PFSK-1 (cell line): ENCODE measurements around the gene KCNQ1.

ENCODE experiments used
- FOXP2 ChIP-seq: optimal IDR thresholded peaks from 2 replicates; pipeline ENCODE3; 2011; ENCODE audit warnings: borderline replicate concordance, control low read depth, inconsistent platforms; ENCODE audit not compliant: insufficient read depth; ENCODE audit errors: extremely low read length, extremely low read depth
- POLR2AphosphoS5 ChIP-seq: IDR thresholded peaks from 2 replicates; pipeline ENCODE4 v1.6.1; 2012; ENCODE audit warnings: low read depth, mild to moderate bottlenecking, control low read depth, low read length, moderate library complexity
- SIN3A ChIP-seq: IDR thresholded peaks from 2 replicates; pipeline ENCODE4 v1.6.1; 2012; ENCODE audit warnings: mild to moderate bottlenecking, low read length, moderate library complexity, borderline replicate concordance; ENCODE audit not compliant: insufficient read depth
- TAF1 ChIP-seq: IDR thresholded peaks from 2 replicates; pipeline ENCODE4 v1.6.1; 2012; ENCODE audit warnings: low read length, control low read depth, borderline replicate concordance; ENCODE audit not compliant: insufficient read depth
- TF ChIP-seq, protein P1 (sequence below), 2 experiments: IDR thresholded peaks; 2 replicates each; pipeline versions ENCODE4 v1.6.1 to v1.8.0; 2011 to 2012; ENCODE audit warnings: low read depth in 2 of 2, low read length in 2 of 2, control low read depth in 1 of 2, inconsistent platforms in 1 of 2, mild to moderate bottlenecking in 1 of 2, moderate library complexity in 1 of 2; ENCODE audit not compliant: insufficient read depth in 1 of 2

The KCNQ1 gene

DNA sequence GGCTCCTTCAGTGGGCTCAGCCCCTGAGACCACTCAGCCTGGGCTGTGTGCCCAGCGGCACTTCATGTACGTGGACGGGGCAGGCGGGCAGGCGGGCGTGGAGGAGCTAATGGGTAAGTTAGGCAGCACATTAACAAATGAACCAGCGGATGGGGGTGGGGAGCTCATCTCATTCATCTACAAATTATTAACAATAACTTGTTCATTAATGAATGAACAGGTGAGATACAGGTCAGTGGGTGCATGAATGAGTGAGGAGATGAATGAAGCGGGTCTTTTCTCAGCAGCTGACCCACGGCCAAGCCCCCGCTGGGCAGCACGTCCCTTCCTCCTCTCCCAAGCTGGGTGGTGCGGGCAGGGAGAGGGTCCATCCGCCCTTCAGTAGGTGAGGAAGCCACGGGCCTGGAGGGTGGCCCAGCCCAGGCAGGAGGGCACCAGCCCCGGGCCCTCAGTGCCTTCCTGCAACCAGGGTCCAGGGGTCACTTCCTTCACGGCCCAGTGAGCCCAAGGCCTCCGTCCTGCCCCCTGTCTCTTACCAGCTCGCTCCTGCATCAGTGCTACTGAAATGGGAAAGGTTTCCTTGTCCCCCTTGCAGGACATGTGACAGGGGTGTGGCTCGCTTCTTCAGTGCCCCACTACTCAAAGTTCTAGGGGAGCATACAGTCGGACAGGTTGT, 315.5 kb downstream of the KCNQ1 start:
- TF ChIP-seq POLR2AphosphoS5 (no peak), TAF1 (no peak)

DNA sequence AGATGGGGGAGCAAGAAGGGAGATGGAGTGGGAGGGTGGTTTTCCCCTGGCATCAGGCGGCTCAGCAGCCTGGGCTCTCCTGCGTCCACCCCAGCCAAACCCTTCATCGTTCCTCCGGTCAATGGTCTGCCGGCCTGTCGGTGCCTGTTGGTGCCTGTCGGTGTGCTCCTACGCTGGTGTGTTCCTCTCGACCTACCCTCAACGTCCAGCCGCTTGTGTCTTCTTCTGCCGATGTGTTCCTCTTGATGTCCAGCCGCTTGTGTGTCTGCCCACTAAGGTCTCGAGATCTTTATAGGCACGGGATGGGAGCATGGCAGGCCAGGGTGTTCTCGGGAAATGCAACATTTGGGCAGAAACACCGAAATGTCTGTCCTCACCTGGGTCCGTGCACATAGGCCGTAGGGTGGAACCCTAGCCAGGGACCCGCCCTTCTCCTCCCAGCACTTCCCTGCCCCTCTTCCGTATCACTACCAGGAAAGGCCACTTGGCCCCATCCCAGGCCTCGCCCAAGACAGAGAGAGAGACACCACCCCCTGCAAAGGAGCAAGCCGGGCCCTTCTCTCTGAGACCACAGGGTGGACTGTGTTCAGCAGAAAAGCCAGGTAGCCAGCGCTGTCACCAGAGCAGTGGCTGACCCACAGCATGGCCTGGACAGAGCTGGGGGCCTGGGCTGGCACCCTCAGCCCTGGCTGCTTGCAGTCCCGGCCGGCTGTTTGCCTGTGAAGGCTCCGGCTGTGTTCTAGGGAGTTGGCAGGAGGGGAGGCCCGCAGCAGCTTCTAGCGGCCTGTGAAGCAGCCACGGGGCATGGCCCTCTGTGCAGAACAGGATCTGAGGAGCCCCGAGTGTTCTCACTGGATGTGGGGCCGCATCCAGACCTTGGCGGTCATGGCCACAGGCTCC, 316.6 kb downstream of the KCNQ1 start:
- TF ChIP-seq, protein P1, sequence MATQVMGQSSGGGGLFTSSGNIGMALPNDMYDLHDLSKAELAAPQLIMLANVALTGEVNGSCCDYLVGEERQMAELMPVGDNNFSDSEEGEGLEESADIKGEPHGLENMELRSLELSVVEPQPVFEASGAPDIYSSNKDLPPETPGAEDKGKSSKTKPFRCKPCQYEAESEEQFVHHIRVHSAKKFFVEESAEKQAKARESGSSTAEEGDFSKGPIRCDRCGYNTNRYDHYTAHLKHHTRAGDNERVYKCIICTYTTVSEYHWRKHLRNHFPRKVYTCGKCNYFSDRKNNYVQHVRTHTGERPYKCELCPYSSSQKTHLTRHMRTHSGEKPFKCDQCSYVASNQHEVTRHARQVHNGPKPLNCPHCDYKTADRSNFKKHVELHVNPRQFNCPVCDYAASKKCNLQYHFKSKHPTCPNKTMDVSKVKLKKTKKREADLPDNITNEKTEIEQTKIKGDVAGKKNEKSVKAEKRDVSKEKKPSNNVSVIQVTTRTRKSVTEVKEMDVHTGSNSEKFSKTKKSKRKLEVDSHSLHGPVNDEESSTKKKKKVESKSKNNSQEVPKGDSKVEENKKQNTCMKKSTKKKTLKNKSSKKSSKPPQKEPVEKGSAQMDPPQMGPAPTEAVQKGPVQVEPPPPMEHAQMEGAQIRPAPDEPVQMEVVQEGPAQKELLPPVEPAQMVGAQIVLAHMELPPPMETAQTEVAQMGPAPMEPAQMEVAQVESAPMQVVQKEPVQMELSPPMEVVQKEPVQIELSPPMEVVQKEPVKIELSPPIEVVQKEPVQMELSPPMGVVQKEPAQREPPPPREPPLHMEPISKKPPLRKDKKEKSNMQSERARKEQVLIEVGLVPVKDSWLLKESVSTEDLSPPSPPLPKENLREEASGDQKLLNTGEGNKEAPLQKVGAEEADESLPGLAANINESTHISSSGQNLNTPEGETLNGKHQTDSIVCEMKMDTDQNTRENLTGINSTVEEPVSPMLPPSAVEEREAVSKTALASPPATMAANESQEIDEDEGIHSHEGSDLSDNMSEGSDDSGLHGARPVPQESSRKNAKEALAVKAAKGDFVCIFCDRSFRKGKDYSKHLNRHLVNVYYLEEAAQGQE (IDR thresholded peaks at IDR 0.05; ENCODE audit: insufficient read depth in 1 of 2, low read depth in 2 of 2, low read length in 2 of 2), result no peak
- TF ChIP-seq FOXP2, result no peak
- no peak for TF ChIP-seq POLR2AphosphoS5
- TF ChIP-seq TAF1, result no peak
- TF ChIP-seq SIN3A, result no peak

DNA sequence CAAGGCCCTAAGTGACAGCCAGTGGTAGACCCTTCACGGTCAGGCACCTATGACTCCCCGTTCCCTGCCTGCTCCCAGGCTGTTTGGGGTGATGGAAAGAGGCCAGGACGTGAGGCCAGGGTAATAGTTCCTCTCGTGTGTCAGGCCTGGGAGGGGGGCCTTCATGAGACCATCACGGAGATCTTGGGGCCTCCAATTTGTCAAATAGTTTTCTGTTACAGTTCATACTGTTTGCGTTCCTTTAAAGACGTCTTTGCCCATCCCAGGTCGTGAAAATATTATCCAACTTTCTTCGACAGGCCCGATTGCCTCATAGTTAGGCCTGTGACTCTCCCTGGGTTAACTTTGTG, 317.2 kb downstream of the KCNQ1 start:
- TF ChIP-seq SIN3A, result no peak
- no peak for TF ChIP-seq POLR2AphosphoS5
- TF ChIP-seq TAF1, result no peak
- TF ChIP-seq, protein P1 (IDR thresholded peaks at IDR 0.05; ENCODE audit: insufficient read depth in 1 of 2, low read depth in 2 of 2, low read length in 2 of 2), result no peak
- TF ChIP-seq FOXP2, result no peak

DNA sequence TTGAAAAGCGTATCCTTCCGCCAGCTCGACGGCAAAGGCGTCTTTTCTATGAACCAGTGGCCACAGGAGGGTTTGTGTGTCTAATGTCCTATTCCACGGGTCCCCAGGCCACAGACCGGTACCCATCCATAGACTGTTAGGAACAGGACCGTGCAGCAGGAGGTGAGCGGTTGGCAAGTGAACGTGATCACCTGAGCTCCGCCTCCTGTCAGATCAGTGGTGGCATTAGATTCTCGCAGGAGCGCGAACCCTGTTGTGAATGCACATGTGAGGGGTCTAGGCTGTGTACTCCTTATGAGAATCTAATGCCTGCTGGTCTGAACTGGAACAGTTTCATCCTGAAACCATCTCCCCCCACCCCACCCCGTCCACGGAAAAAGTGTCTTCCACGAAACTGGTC, 317.6 kb downstream of the KCNQ1 start:
- TF ChIP-seq, protein P1 (IDR thresholded peaks at IDR 0.05; ENCODE audit: insufficient read depth in 1 of 2, low read depth in 2 of 2, low read length in 2 of 2), result no peak

DNA sequence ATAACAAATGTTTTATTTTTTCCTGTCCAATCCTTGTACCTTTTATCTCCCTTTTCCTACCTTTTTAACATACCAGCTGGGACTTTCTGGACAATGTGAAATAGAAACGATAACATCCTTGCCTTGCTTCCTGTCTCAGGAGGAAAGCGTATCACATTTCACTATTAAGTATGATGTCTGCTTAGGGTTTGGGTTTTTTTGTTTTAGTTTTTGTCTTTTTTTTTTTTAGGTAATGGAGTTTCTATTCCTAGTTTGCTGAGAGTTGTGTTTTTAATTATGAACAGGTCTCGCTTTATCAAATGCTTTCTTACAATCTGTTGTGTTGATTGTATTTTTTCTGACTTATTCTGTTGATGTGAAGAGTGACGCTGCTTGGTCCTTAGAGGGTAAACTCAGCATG, 319.2 kb downstream of the KCNQ1 start:
- no peak for TF ChIP-seq TAF1
- TF ChIP-seq, protein P1 (IDR thresholded peaks at IDR 0.05; ENCODE audit: insufficient read depth in 1 of 2, low read depth in 2 of 2, low read length in 2 of 2), result no peak
- TF ChIP-seq FOXP2, result no peak
- no peak for TF ChIP-seq POLR2AphosphoS5
- no peak for TF ChIP-seq SIN3A
